ENCODE results near the gene HSPA1B. TPM values are rescaled to one million over a fixed set of nuclear protein-coding genes. Genes with fewer than 3 reads are reported as not detected.

HSPA1B gene
- total RNA-seq, 2 experiments from 2014 or later = 60.9 to 177 TPM

- Histone ChIP-seq H3K79me2 (ENCODE audit: insufficient read depth, low read depth, low read length) (no peaks in the 10 kb centered on the region), H2AFZ (ENCODE audit: low read length) (no peak within 1 kb of the TSS), H3K36me3 (ENCODE audit: insufficient read depth, low read length) (peaks cover 43% of the 10 kb centered on the region), H3K9me2 (ENCODE audit: insufficient read depth, low read length) (no peaks in the 10 kb centered on the region), H3K9me3 (ENCODE audit: low read length) (no peaks in the 10 kb centered on the region), H3K4me2 (ENCODE audit: low read length) (no peak within 1 kb of the TSS), H3K4me1 (ENCODE audit: insufficient read depth, low read length, poor library complexity, severe bottlenecking) (peaks cover 8% of the 10 kb centered on the region), H3K4me3 (ENCODE audit: low read depth, low read length, poor library complexity, severe bottlenecking) (no peak within 1 kb of the TSS), H3K27ac (ENCODE audit: low read depth, low read length, poor library complexity, severe bottlenecking) (no peak within 1 kb of the TSS), H4K20me1 (ENCODE audit: insufficient read depth, low read length) (no peaks in the 10 kb centered on the region)
- intact Hi-C loops (cut with micrococcal nuclease; ENCODE audit: unreplicated experiment) = no loop called here
- POLR2A ChIA-PET = no interaction called here
- no peak for DNase-seq (ENCODE audit: low spot score)
- TF ChIP-seq EZH2phosphoT487 (IDR thresholded peaks at IDR 0.05; ENCODE audit: borderline replicate concordance, low read depth, low read length) = no peak
- TF ChIP-seq CTCF (conservative IDR thresholded peaks at IDR 0.05; ENCODE audit: low read length) = no peak
- CTCF ChIA-PET (ENCODE audit: unreplicated experiment) = no interaction called here
- no TSS peak for BruUV-seq (replicated peaks)
Measured at GRCh38 chr6:31878726-31879125, 51.2 kb downstream of the HSPA1B start, which contains the start of gene SLC44A4. TSS of gene SLC44A4 (minus strand) at chr6:31878997. CDS start at chr6:31878980, 17 bp downstream.

GRCh38 chr6:31879143-31879542 is 51.6 kb downstream of the HSPA1B start:
- Histone ChIP-seq H3K9me3 (ENCODE audit: low read length) (no peaks in the 10 kb centered on the region), H4K20me1 (ENCODE audit: insufficient read depth, low read length) (no peaks in the 10 kb centered on the region), H3K4me1 (ENCODE audit: insufficient read depth, low read length, poor library complexity, severe bottlenecking) (peaks cover 8% of the 10 kb centered on the region), H3K4me2 (ENCODE audit: low read length) (no peak overlapping the region), H3K36me3 (ENCODE audit: insufficient read depth, low read length) (peaks cover 47% of the 10 kb centered on the region), H2AFZ (ENCODE audit: low read length) (no peak overlapping the region), H3K79me2 (ENCODE audit: insufficient read depth, low read depth, low read length) (no peaks in the 10 kb centered on the region), H3K9me2 (ENCODE audit: insufficient read depth, low read length) (no peaks in the 10 kb centered on the region), H3K4me3 (ENCODE audit: low read depth, low read length, poor library complexity, severe bottlenecking) (no peak overlapping the region), H3K27ac (ENCODE audit: low read depth, low read length, poor library complexity, severe bottlenecking) (no peak overlapping the region)
- intact Hi-C loops (cut with micrococcal nuclease; ENCODE audit: unreplicated experiment) = no loop called here
- CTCF ChIA-PET (ENCODE audit: unreplicated experiment) = no interaction called here
- TF ChIP-seq EZH2phosphoT487 (IDR thresholded peaks at IDR 0.05; ENCODE audit: borderline replicate concordance, low read depth, low read length) (no peak), CTCF (conservative IDR thresholded peaks at IDR 0.05; ENCODE audit: low read length) (no peak)
- POLR2A ChIA-PET = no interaction called here
- DNase-seq (ENCODE audit: low spot score) = no peak
- no TSS peak for BruUV-seq (replicated peaks)

Small RNAs within 50 kb of the gene (small RNA-seq; reads per million reads assigned to genes)
- gene RF00019 = not detected
- gene SNORD48 = 116 reads per million, percentile 99 among the genes with 10 or more reads in this experiment
- not detected for gene SNORD52

Other genes with a start within 250 kb of the HSPA1B start
Only the 30 nearest of the 38 such genes appear.
- gene APOM, start 171.8 kb upstream of the HSPA1B start, total RNA-seq (2014; rRNA removed; shearing (Covaris generic)) = 0.13 and 1.5 TPM in 2 replicates
- 2.1 and 3.6 TPM in 2 replicates for gene APOM, start 171.8 kb upstream of the HSPA1B start, total RNA-seq (2022)
- gene C6orf47, start 167.0 kb upstream of the HSPA1B start, total RNA-seq (2014; rRNA removed; shearing (Covaris generic)) = 17.5 and 18.5 TPM in 2 replicates
- gene C6orf47, start 167.0 kb upstream of the HSPA1B start, total RNA-seq (2022) = 16.7 and 17.4 TPM in 2 replicates
- 34.3 and 50.9 TPM in 2 replicates for gene GPANK1, start 162.7 kb upstream of the HSPA1B start, total RNA-seq (2014; rRNA removed; shearing (Covaris generic))
- gene GPANK1, start 162.7 kb upstream of the HSPA1B start, total RNA-seq (2022) = 38.8 and 40.7 TPM in 2 replicates
- 207 and 230 TPM in 2 replicates for gene CSNK2B, start 161.7 kb upstream of the HSPA1B start, total RNA-seq (2014; rRNA removed; shearing (Covaris generic))
- 245 and 254 TPM in 2 replicates for gene CSNK2B, start 161.7 kb upstream of the HSPA1B start, total RNA-seq (2022)
- gene LY6G5B, start 157.8 kb upstream of the HSPA1B start, total RNA-seq (2014; rRNA removed; shearing (Covaris generic)) = 12.3 and 15.9 TPM in 2 replicates
- gene LY6G5B, start 157.8 kb upstream of the HSPA1B start, total RNA-seq (2022) = 28.7 and 32.0 TPM in 2 replicates
- gene LY6G5C, start 146.7 kb upstream of the HSPA1B start, total RNA-seq (2014; rRNA removed; shearing (Covaris generic)) = 1.6 and 1.8 TPM in 2 replicates
- 2.5 and 3.5 TPM in 2 replicates for gene LY6G5C, start 146.7 kb upstream of the HSPA1B start, total RNA-seq (2022)
- 28.6 and 34.8 TPM in 2 replicates for gene ABHD16A, start 124.4 kb upstream of the HSPA1B start, total RNA-seq (2014; rRNA removed; shearing (Covaris generic))
- gene ABHD16A, start 124.4 kb upstream of the HSPA1B start, total RNA-seq (2022) = 32.7 and 35.2 TPM in 2 replicates
- gene LY6G6F, start 120.9 kb upstream of the HSPA1B start, total RNA-seq (2014; rRNA removed; shearing (Covaris generic)) = not detected in 2 replicates
- not detected in 2 replicates for gene LY6G6F, start 120.9 kb upstream of the HSPA1B start, total RNA-seq (2022)
- not detected in 2 replicates for gene LY6G6D, start 112.4 kb upstream of the HSPA1B start, total RNA-seq (2014; rRNA removed; shearing (Covaris generic))
- gene LY6G6D, start 112.4 kb upstream of the HSPA1B start, total RNA-seq (2022) = not detected in 2 replicates
- not detected in 2 replicates for gene LY6G6C, start 106.0 kb upstream of the HSPA1B start, total RNA-seq (2014; rRNA removed; shearing (Covaris generic))
- not detected in 2 replicates for gene LY6G6C, start 106.0 kb upstream of the HSPA1B start, total RNA-seq (2022)
- gene MPIG6B, start 104.4 kb upstream of the HSPA1B start, total RNA-seq (2014; rRNA removed; shearing (Covaris generic)) = not detected in 2 replicates
- gene MPIG6B, start 104.4 kb upstream of the HSPA1B start, total RNA-seq (2022) = not detected in 2 replicates
- gene DDAH2, start 98.4 kb upstream of the HSPA1B start, total RNA-seq (2014; rRNA removed; shearing (Covaris generic)) = 14.0 and 20.6 TPM in 2 replicates
- gene DDAH2, start 98.4 kb upstream of the HSPA1B start, total RNA-seq (2022) = 20.4 and 26.4 TPM in 2 replicates
- gene CLIC1, start 91.2 kb upstream of the HSPA1B start, total RNA-seq (2014; rRNA removed; shearing (Covaris generic)) = 376 and 413 TPM in 2 replicates
- gene CLIC1, start 91.2 kb upstream of the HSPA1B start, total RNA-seq (2022) = 314 and 318 TPM in 2 replicates
- gene MSH5, start 87.7 kb upstream of the HSPA1B start, total RNA-seq (2014; rRNA removed; shearing (Covaris generic)) = 104 and 108 TPM in 2 replicates
- 218 and 258 TPM in 2 replicates for gene MSH5, start 87.7 kb upstream of the HSPA1B start, total RNA-seq (2022)
- gene SAPCD1, start 65.1 kb upstream of the HSPA1B start, total RNA-seq (2014; rRNA removed; shearing (Covaris generic)) = 31.3 and 47.1 TPM in 2 replicates
- gene SAPCD1, start 65.1 kb upstream of the HSPA1B start, total RNA-seq (2022) = 53.5 and 66.8 TPM in 2 replicates
- 2.1 and 2.2 TPM in 2 replicates for gene VWA7, start 50.4 kb upstream of the HSPA1B start, total RNA-seq (2014; rRNA removed; shearing (Covaris generic))
- gene VWA7, start 50.4 kb upstream of the HSPA1B start, total RNA-seq (2022) = 3.7 and 6.5 TPM in 2 replicates
- gene VARS1, start 32.0 kb upstream of the HSPA1B start, total RNA-seq (2014; rRNA removed; shearing (Covaris generic)) = 47.0 and 51.2 TPM in 2 replicates
- gene VARS1, start 32.0 kb upstream of the HSPA1B start, total RNA-seq (2022) = 118 and 137 TPM in 2 replicates
- 65.2 and 78.4 TPM in 2 replicates for gene LSM2, start 20.8 kb upstream of the HSPA1B start, total RNA-seq (2014; rRNA removed; shearing (Covaris generic))
- 78.0 and 82.6 TPM in 2 replicates for gene LSM2, start 20.8 kb upstream of the HSPA1B start, total RNA-seq (2022)
- 0.19 TPM in 1 of 2 replicates, not detected in the other for gene HSPA1L, start 12.5 kb upstream of the HSPA1B start, total RNA-seq (2014; rRNA removed; shearing (Covaris generic))
- gene HSPA1L, start 12.5 kb upstream of the HSPA1B start, total RNA-seq (2022) = 0.15 and 0.49 TPM in 2 replicates
- 0.22 and 0.41 TPM in 2 replicates for gene HSPA1A, start 12.2 kb upstream of the HSPA1B start, total RNA-seq (2014; rRNA removed; shearing (Covaris generic))
- gene HSPA1A, start 12.2 kb upstream of the HSPA1B start, total RNA-seq (2022) = 0.81 and 2.2 TPM in 2 replicates
- 5.5 and 7.0 TPM in 2 replicates for gene NEU1, start 35.1 kb downstream of the HSPA1B start, total RNA-seq (2014; rRNA removed; shearing (Covaris generic))
- gene NEU1, start 35.1 kb downstream of the HSPA1B start, total RNA-seq (2022) = 10.6 and 13.4 TPM in 2 replicates
- not detected in 2 replicates for gene SLC44A4, start 51.3 kb downstream of the HSPA1B start, total RNA-seq (2014; rRNA removed; shearing (Covaris generic))
- gene SLC44A4, start 51.3 kb downstream of the HSPA1B start, total RNA-seq (2022) = not detected in 2 replicates
- gene EHMT2, start 70.0 kb downstream of the HSPA1B start, total RNA-seq (2014; rRNA removed; shearing (Covaris generic)) = 49.5 and 55.1 TPM in 2 replicates
- 70.4 and 76.8 TPM in 2 replicates for gene EHMT2, start 70.0 kb downstream of the HSPA1B start, total RNA-seq (2022)
- 12.8 and 17.6 TPM in 2 replicates for gene ZBTB12, start 74.3 kb downstream of the HSPA1B start, total RNA-seq (2014; rRNA removed; shearing (Covaris generic))
- 20.2 and 21.0 TPM in 2 replicates for gene ZBTB12, start 74.3 kb downstream of the HSPA1B start, total RNA-seq (2022)
- 3.1 and 3.4 TPM in 2 replicates for gene C2, start 100.0 kb downstream of the HSPA1B start, total RNA-seq (2014; rRNA removed; shearing (Covaris generic))
- gene C2, start 100.0 kb downstream of the HSPA1B start, total RNA-seq (2022) = 4.4 and 8.7 TPM in 2 replicates
- gene CFB, start 118.4 kb downstream of the HSPA1B start, total RNA-seq (2014; rRNA removed; shearing (Covaris generic)) = 1.1 TPM in 1 of 2 replicates, not detected in the other
- 1.2 and 2.4 TPM in 2 replicates for gene CFB, start 118.4 kb downstream of the HSPA1B start, total RNA-seq (2022)
- gene NELFE, start 131.2 kb downstream of the HSPA1B start, total RNA-seq (2014; rRNA removed; shearing (Covaris generic)) = 94.8 and 134 TPM in 2 replicates
- gene NELFE, start 131.2 kb downstream of the HSPA1B start, total RNA-seq (2022) = 76.1 and 77.8 TPM in 2 replicates
- 45.8 and 62.2 TPM in 2 replicates for gene SKIC2, start 131.4 kb downstream of the HSPA1B start, total RNA-seq (2014; rRNA removed; shearing (Covaris generic))
- gene SKIC2, start 131.4 kb downstream of the HSPA1B start, total RNA-seq (2022) = 69.8 and 77.5 TPM in 2 replicates
- 34.9 and 36.5 TPM in 2 replicates for gene DXO, start 144.4 kb downstream of the HSPA1B start, total RNA-seq (2014; rRNA removed; shearing (Covaris generic))
- gene DXO, start 144.4 kb downstream of the HSPA1B start, total RNA-seq (2022) = 17.5 and 28.0 TPM in 2 replicates
- gene C4A, start 154.3 kb downstream of the HSPA1B start, total RNA-seq (2014; rRNA removed; shearing (Covaris generic)) = 2.2 and 2.9 TPM in 2 replicates
- gene C4A, start 154.3 kb downstream of the HSPA1B start, total RNA-seq (2022) = 4.8 and 6.6 TPM in 2 replicates

Measured in OCI-LY7 (cell line).